Glomerular visceral epithelial cell (primary cell): ENCODE results near the gene ARHGAP19.
"Not testable (repeated sequence)": the region's sequence is repeated elsewhere in the genome, so short reads cannot be mapped to it uniquely, and the experiment has no call there.

Experiments used
- DNase-seq: peaks from one replicate; pipeline ENCODE4 v3.0.0-alpha.2; 2016; ENCODE audit errors: extremely low spot score

The ARHGAP19 gene

DNA sequence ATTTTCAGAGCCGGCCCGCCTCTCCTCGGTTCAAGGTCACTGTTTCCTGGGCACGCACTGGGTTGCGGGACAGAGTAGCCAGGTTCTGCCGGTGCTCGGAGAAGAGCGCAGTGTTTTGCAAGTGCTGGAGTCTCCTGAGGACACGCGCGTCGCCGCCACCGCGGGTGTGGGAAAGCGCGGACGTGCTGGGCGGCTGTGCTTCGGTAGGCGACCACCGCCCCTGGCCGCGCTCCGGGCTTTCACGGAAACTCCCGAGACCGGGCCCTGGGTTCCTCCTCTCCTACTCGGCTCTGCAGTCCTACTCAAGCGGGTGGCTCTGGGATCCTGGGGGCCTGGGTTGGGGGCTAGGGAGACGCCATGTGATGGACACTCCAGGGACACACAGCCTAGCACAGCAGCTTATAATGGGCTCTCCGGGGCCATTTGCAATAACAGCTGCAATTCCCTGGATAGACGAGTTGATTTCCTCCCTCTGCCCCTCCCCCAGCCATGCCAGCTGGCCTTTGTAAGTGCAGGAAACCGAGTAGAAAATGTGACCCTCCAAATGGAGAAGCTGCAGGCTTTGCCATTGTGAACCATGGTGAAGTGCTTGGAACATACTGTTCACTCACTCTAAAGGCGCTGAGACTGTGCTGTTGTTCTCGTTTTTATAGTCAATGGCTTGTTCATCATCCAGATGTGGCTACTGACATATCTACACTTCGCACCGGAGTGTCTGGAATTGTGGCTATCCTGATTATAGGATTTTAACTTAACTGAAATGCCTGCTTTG lies 28.8 kb upstream of the ARHGAP19 start:
- no peak for DNase-seq

GRCh38 chr10:97320480-97321031 lies 28.1 kb upstream of the ARHGAP19 start:
- no peak for DNase-seq

DNA sequence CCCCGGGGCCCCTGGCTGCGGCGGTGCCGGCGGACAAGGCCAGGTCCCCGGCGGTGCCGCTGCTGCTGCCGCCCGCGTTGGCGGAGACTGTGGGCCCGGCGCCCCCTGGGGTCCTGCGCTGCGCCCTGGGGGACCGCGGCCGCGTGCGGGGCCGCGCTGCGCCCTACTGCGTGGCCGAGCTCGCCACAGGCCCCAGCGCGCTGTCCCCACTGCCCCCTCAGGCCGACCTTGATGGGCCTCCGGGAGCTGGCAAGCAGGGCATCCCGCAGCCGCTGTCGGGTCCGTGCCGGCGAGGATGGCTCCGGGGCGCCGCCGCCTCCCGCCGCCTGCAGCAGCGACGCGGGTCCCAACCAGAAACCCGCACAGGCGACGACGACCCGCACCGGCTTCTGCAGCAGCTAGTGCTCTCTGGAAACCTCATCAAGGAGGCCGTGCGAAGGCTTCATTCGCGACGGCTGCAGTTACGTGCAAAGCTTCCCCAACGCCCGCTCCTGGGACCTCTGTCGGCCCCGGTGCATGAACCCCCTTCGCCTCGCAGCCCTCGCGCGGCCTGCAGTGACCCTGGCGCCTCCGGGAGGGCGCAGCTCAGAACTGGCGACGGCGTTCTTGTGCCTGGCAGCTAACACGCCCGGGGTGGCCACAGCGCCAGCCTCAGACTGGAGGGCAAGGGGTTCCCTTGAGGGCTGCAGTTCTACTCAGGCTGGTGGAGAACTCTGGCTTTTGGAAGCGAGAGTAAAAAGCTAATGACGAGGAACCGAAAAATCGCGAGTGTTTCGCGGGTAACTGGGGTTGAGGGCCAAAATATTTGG lies 27.4 kb upstream of the ARHGAP19 start:
- DNase-seq = peak; percentile 37

DNA sequence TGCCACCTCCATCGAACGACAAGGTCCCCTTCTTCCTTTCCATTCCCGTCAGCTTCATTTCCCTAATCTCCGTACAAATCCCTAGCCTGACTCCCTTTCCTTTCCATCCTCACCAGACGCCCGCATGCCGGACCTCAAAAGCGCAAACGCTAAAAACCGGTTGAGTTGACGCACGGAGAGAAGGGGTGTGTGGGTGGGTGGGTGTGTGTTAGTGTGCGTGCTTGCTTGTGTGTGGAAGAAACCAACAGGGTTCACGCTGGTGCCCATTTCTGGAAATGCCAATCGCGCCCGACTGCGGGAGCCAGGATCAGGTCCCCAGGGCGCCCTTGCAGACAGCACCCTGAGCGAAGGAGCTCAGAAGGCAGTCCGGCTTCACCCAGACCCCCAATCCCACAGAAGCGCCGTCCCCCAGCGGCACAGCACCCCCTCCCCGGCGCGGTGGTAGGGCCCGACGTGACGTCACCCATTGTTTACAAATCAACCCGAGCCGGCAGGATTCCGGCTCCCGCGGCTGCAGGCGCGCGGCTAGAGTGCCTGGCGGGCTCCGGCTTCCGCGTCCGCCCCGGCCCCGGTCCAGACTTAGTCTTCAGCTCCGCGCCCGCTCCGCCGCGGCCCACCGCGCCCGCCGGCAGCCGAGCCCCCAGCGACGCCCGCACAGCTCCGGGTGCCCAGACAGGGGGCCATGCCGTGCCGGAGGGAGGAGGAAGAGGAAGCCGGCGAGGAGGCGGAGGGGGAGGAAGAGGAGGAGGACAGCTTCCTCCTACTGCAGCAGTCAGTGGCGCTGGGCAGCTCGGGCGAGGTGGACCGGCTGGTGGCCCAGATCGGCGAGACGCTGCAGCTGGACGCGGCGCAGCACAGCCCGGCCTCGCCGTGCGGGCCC lies 26.6 kb upstream of the ARHGAP19 start, which contains the start of gene FRAT1:
FRAT1 (plus strand) TSS at position 500 of the 880 bp plus-strand sequence; CDS start at position 683, 183 bp downstream.
- DNase-seq = peak; percentile 86

DNA sequence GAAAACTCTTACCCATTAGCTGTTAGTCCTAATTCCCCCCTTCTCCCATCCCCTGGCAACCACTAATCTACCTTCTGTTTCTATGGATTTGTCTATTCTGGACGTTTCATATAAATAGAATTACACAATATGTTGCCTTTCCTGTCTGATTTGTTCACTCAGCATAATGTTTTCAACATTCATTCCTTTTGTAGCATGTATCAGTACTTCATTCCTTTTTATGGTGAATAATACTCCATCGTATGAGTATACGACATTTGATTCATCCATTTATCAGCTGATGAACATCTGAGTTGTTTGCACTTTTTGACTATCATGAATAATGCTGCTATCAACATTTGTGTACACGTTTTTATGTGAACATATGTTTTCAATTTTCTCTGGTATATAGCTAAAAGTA lies 22.2 kb upstream of the ARHGAP19 start:
- no peak for DNase-seq

DNA sequence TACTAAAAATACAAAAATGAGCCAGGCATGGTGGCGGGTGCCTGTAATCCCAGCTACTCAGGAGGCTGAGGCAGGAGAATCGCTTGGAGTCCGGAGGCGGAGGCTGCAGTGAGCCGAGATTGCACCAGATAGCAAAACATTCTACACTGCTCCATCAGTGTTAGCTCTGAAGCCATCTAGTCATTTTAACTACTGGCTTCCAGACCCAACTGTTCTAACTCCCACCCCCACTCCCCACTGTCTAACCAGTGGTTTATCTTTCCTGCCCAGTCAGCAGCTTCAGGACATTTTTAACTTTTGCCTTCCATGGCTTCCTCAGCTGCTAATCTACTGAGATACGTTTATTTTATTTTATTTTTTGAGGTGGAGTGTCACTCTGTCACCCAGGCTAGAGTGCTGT lies 20.5 kb upstream of the ARHGAP19 start:
- DNase-seq = no peak

- DNase-seq = peak; percentile 25
These were observed 18.7 kb upstream of the ARHGAP19 start for GRCh38 chr10:97311111-97311626.

DNA sequence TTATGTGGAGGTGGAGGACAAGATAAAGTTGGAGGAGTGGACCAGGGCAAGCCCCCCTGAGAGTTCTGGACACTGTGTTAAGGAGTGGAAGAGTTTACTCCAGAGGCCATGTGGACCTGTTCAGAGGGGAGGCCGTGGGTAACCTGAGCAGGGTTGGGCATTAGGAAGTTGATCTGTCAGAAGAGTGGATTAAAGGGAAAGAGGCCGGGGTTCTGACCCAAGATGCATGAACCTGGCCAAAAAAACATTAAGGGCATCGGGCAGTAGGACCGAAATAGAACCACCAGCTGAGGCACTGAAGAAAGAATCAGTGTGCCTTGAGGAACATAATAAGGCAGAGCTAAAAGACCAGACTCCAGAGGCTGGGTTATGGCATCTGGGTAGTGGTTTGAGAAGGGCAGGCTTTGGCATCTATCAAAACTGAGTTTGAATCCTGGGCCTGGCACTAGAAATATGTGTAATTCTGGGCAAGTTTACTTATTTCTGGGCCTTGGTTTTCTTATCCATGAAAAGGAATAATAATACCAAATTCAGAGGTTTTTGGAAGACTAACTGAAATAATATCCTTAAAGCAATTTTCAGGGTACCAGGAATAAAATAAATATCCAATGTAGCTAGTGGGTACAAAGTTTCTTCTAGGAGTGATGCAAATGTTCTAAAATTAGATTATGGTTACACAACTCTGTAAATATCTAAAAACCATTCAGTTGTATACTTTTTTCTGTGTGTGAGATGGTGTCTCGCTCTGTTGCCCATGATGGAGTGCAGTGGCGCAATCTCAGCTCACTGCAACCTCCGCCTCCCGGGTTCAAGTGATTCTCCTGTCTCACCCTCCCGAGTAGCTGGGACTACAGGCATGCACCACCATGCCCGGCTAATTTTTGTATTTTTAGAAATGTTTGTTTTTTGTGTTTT lies 15.7 kb upstream of the ARHGAP19 start:
- no peak for DNase-seq

GRCh38 chr10:97307441-97307840 lies 15.0 kb upstream of the ARHGAP19 start:
- no peak for DNase-seq

GRCh38 chr10:97302088-97302791 lies 9.8 kb upstream of the ARHGAP19 start:
- no peak for DNase-seq

- no peak for DNase-seq
These were observed 8.5 kb upstream of the ARHGAP19 start for GRCh38 chr10:97300980-97301379.

DNA sequence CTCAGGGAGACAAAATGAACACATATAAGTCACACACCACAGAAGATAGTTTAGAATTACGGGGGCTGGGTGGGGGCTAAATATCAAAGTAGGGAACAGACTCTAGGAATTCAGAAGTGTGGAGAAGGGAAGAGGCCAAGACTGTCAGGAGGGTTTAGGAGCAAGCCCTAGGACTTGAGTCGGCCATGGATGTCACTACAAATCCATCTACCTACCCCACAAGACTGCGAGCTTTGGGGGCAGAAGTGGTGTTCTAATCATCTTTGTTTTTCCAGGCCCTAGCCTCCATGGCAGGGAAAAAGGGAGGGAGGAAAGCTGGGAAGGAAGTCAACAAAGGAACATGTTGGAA lies 5.8 kb upstream of the ARHGAP19 start:
- no peak for DNase-seq

DNA sequence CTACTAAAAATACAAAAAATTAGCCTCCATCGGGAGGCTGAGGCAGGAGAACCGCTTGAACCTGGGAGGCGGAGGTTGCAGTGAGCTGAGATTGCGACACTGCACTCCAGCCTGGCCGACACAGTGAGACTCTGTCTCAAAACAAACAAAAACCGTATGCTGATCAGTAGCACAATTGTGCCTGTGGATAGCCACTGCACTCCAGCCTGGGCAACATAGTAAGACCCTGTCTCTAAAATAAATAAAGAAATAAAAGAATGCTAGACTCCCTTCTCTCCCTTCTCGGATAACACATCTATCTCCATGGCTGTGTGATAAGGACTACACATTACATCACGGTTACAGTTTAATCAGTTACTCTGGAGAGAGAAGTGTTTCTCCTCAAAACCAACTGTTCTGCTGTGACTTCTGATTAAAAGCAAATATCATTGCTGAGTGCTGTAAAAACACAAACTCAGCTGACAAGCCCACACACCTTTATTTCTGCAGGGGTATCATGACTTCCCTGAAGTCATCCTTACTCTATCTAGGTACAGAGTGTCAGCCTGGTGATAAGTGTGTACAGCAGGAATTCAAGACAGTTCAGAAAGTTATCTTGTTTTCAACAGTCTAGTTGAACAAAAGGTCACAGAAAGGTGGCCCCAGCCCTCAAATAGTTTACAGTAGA lies 5.3 kb upstream of the ARHGAP19 start:
- DNase-seq = no peak

- DNase-seq = no peak
These were observed 393 bp upstream of the ARHGAP19 start for GRCh38 chr10:97292862-97293198.

GRCh38 chr10:97291357-97292096 lies 910 bp downstream of the ARHGAP19 start:
- DNase-seq = no peak

- not testable (repeated sequence) for DNase-seq
These were observed 1.7 kb downstream of the ARHGAP19 start for GRCh38 chr10:97290576-97291356.

DNA sequence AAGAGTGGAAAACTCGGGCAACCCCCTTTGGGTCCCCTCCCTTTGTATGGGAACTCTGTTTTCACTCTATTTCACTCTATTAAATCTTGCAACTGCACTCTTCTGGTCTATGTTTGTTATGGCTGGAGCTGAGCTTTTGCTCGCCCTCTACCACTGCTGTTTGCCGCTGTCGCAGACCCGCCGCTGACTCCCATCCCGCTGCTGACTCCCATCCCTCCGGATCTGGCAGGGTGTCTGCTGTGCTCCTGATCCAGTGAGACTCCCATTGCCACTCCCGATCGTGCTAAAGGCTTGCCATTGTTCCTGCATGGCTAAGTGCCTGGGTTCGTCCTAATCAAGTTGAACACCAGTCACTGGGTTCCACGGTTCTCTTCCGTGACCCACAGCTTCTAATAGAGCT lies 2.4 kb downstream of the ARHGAP19 start:
- not testable (repeated sequence) for DNase-seq

- no peak for DNase-seq
These were observed 11.7 kb downstream of the ARHGAP19 start for GRCh38 chr10:97280783-97281182.
